ENCODE measurements around the gene TSC22D4. TPM values are rescaled to one million over a fixed set of nuclear protein-coding genes. Genes with fewer than 3 reads are reported as not detected.

TSC22D4 gene
- total RNA-seq, 2 experiments from 2014 or later = 38.5 to 75.4 TPM

DNA sequence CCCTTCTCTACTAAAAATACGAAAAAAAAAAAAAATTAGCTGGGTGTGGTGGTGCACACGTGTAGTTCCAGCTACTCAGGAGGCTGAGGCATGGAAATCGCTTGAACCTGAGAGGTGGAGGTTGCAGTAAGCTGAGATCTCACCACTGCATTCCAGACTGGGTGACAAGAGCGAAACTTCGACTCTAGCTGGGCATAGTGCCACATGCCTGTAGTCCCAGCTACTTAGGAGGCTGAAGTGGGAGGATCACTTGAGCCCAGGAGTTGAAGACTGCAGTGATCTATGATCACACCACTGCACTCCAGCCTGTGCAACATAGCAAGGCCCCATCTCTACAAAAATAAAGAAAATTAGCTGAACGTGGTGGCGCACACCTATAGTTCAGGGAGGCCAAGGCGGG is 13.7 kb downstream of the TSC22D4 start:
- peaks cover 23% of the 10 kb centered on the region for H3K36me3 ChIP-seq (ENCODE audit: insufficient read depth, low read length)
- no peak overlapping the region for H3K27ac ChIP-seq (ENCODE audit: low read depth, low read length, poor library complexity, severe bottlenecking)
- ChIA-PET POLR2A (interaction anchor here (1.1 kb wide), 1 partner anchor 14 kb away, joined by 4 read pairs; no protein-coding TSS in a partner anchor), CTCF (ENCODE audit: unreplicated experiment) (interaction anchor here (1.0 kb wide), 1 partner anchor 121 kb away, joined by 4 read pairs; the partner anchor contains the start of genes FBXO24 and LRCH4)
- no peaks in the 10 kb centered on the region for H4K20me1 ChIP-seq (ENCODE audit: insufficient read depth, low read length)
- BruUV-seq (replicated peaks) = no TSS peak
- no peak overlapping the region for H2AFZ ChIP-seq (ENCODE audit: low read length)
- no peak for DNase-seq (ENCODE audit: low spot score)
- H3K79me2 ChIP-seq (ENCODE audit: insufficient read depth, low read depth, low read length) = no peaks in the 10 kb centered on the region
- no peaks in the 10 kb centered on the region for H3K9me3 ChIP-seq (ENCODE audit: low read length)
- TF ChIP-seq, protein P1, sequence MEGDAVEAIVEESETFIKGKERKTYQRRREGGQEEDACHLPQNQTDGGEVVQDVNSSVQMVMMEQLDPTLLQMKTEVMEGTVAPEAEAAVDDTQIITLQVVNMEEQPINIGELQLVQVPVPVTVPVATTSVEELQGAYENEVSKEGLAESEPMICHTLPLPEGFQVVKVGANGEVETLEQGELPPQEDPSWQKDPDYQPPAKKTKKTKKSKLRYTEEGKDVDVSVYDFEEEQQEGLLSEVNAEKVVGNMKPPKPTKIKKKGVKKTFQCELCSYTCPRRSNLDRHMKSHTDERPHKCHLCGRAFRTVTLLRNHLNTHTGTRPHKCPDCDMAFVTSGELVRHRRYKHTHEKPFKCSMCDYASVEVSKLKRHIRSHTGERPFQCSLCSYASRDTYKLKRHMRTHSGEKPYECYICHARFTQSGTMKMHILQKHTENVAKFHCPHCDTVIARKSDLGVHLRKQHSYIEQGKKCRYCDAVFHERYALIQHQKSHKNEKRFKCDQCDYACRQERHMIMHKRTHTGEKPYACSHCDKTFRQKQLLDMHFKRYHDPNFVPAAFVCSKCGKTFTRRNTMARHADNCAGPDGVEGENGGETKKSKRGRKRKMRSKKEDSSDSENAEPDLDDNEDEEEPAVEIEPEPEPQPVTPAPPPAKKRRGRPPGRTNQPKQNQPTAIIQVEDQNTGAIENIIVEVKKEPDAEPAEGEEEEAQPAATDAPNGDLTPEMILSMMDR (conservative IDR thresholded peaks at IDR 0.05; ENCODE audit: low read length) = no peak
- TF ChIP-seq EZH2phosphoT487 (IDR thresholded peaks at IDR 0.05; ENCODE audit: borderline replicate concordance, low read depth, low read length) = no peak
- H3K4me2 ChIP-seq (ENCODE audit: low read length) = no peak overlapping the region
- no peak overlapping the region for H3K4me3 ChIP-seq (ENCODE audit: low read depth, low read length, poor library complexity, severe bottlenecking)
- peaks cover 5% of the 10 kb centered on the region for H3K4me1 ChIP-seq (ENCODE audit: insufficient read depth, low read length, poor library complexity, severe bottlenecking)
- intact Hi-C loops (cut with micrococcal nuclease; ENCODE audit: unreplicated experiment) = no loop called here
- H3K9me2 ChIP-seq (ENCODE audit: insufficient read depth, low read length) = no peaks in the 10 kb centered on the region

DNA sequence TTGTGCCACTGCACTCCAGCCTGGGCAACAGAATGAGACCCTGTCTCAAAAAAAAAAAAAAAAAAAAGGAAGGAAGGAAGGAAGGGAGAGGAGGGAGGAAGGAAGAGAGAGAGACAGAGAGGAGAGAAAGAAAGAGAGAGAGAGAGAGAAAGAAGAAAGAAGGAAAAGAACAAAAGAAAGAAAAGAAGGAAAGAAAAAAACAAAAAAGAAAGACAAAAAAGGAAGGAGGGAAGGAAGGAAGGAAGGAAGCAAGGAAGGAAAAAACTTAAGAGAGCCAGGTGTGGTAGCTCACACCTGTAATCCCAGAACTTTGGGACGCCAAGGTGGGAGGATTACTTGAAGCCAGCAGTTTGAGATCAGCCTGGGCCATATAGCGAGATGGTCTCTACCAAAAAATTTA is 14.2 kb downstream of the TSC22D4 start:
- DNase-seq (ENCODE audit: low spot score) = no peak
- Histone ChIP-seq H3K4me2 (ENCODE audit: low read length) (no peak overlapping the region), H3K27ac (ENCODE audit: low read depth, low read length, poor library complexity, severe bottlenecking) (no peak overlapping the region), H3K36me3 (ENCODE audit: insufficient read depth, low read length) (peaks cover 26% of the 10 kb centered on the region), H4K20me1 (ENCODE audit: insufficient read depth, low read length) (no peaks in the 10 kb centered on the region), H2AFZ (ENCODE audit: low read length) (no peak overlapping the region), H3K4me1 (ENCODE audit: insufficient read depth, low read length, poor library complexity, severe bottlenecking) (peaks cover 5% of the 10 kb centered on the region), H3K9me2 (ENCODE audit: insufficient read depth, low read length) (no peaks in the 10 kb centered on the region), H3K4me3 (ENCODE audit: low read depth, low read length, poor library complexity, severe bottlenecking) (no peak overlapping the region), H3K9me3 (ENCODE audit: low read length) (no peaks in the 10 kb centered on the region), H3K79me2 (ENCODE audit: insufficient read depth, low read depth, low read length) (no peaks in the 10 kb centered on the region)
- intact Hi-C loops (cut with micrococcal nuclease; ENCODE audit: unreplicated experiment) = no loop called here
- ChIA-PET POLR2A (interaction anchor here (0.6 to 1.1 kb wide), 3 partner anchors 15 to 110 kb away, joined by 3 to 4 read pairs (median 3); no protein-coding TSS in a partner anchor), CTCF (ENCODE audit: unreplicated experiment) (no interaction called here)
- BruUV-seq (replicated peaks) = no TSS peak
- TF ChIP-seq EZH2phosphoT487 (IDR thresholded peaks at IDR 0.05; ENCODE audit: borderline replicate concordance, low read depth, low read length) = no peak
- TF ChIP-seq, protein P1 (conservative IDR thresholded peaks at IDR 0.05; ENCODE audit: low read length) = no peak

DNA sequence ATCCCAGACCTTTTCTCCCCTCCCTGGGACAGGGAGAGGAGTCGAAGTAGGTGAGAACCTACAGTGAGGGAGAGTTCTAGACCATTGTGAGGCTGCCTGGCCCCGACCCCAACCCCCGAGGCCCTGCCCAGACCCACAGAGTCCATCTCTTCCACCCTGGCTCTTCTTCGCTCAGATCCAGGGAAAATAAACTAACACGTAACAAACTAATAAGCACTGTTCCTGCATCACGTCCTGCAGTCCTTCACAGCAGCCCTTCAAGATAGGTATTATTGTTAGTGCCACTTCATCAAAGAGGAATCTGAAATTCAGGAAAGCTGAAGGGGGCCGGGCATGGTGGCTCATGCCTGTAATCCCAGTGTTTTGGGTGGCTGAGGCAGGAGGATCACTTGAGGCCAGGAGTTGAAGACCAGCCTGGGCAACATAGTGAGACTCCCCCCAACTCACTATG is 14.8 kb downstream of the TSC22D4 start, which contains the start of gene SPACDR:
SPACDR (minus strand) TSS at position 51 of the 451 bp plus-strand sequence. CDS start 235 bp downstream, outside the sequence.
- Histone ChIP-seq H3K36me3 (ENCODE audit: insufficient read depth, low read length) (peaks cover 26% of the 10 kb centered on the region), H3K4me3 (ENCODE audit: low read depth, low read length, poor library complexity, severe bottlenecking) (no peak within 1 kb of the TSS), H3K4me1 (ENCODE audit: insufficient read depth, low read length, poor library complexity, severe bottlenecking) (no peaks in the 10 kb centered on the region), H3K9me3 (ENCODE audit: low read length) (no peaks in the 10 kb centered on the region), H3K9me2 (ENCODE audit: insufficient read depth, low read length) (no peaks in the 10 kb centered on the region), H3K79me2 (ENCODE audit: insufficient read depth, low read depth, low read length) (no peaks in the 10 kb centered on the region), H3K27ac (ENCODE audit: low read depth, low read length, poor library complexity, severe bottlenecking) (no peak within 1 kb of the TSS), H4K20me1 (ENCODE audit: insufficient read depth, low read length) (no peaks in the 10 kb centered on the region), H2AFZ (ENCODE audit: low read length) (no peak within 1 kb of the TSS), H3K4me2 (ENCODE audit: low read length) (no peak within 1 kb of the TSS)
- POLR2A ChIA-PET = interaction anchor here (0.6 kb wide), 2 partner anchors 31 to 110 kb away, joined by 3 read pairs; no protein-coding TSS in a partner anchor
- intact Hi-C loops (cut with micrococcal nuclease; ENCODE audit: unreplicated experiment) = no loop called here
- DNase-seq (ENCODE audit: low spot score) = no peak
- no TSS peak for BruUV-seq (replicated peaks)
- CTCF ChIA-PET (ENCODE audit: unreplicated experiment) = no interaction called here
- TF ChIP-seq EZH2phosphoT487 (IDR thresholded peaks at IDR 0.05; ENCODE audit: borderline replicate concordance, low read depth, low read length) = no peak
- TF ChIP-seq, protein P1 (conservative IDR thresholded peaks at IDR 0.05; ENCODE audit: low read length) = no peak

Measured in OCI-LY7 (cell line).